Gastroesophageal sphincter (tissue), 3 donors: ENCODE data around the gene CD3G.

ENCODE experiments used
- CTCF ChIP-seq, 4 experiments: fragments of 200-600 bp in 2 of 4; fragments of 450-650 bp in 2 of 4; sonication (generic) in 1 of 4; IDR thresholded peaks; one replicate each; pipeline ENCODE4 v1.5.1; 2017 to 2019; ENCODE audit warnings: antibody characterized with exemption in 4 of 4, mild to moderate bottlenecking in 2 of 4, moderate library complexity in 2 of 4
- EP300 ChIP-seq: sonication (generic); formaldehyde crosslinking; IDR thresholded peaks from one replicate; pipeline ENCODE4 v1.6.1; 2017; ENCODE audit warnings: antibody characterized with exemption, mild to moderate bottlenecking
- POLR2A ChIP-seq, 2 donors: fragments of 450-650 bp; IDR thresholded peaks; one replicate each; pipeline ENCODE4 v1.6.1; 2017; ENCODE audit warnings: antibody characterized with exemption in 2 of 2, mild to moderate bottlenecking in 2 of 2, moderate library complexity in 1 of 2
- POLR2AphosphoS5 ChIP-seq: sonication (generic); formaldehyde crosslinking; IDR thresholded peaks from one replicate; pipeline ENCODE4 v1.6.1; 2017; ENCODE audit warnings: antibody characterized with exemption

- no peak for TF ChIP-seq CTCF (IDR thresholded peaks at IDR 0.05)
- no peak for TF ChIP-seq POLR2A (IDR thresholded peaks at IDR 0.05)
- TF ChIP-seq POLR2AphosphoS5: no peak
- no peak for TF ChIP-seq EP300
These were observed 30.9 kb upstream of the CD3G start for GRCh38 chr11:118313242-118313641.
